ENCODE data around the gene GHRHR.

The GHRHR gene

GRCh38 chr7:30956704-30957103 lies 7.0 kb upstream of the GHRHR start:
- H3K4me2 ChIP-seq, result no peak overlapping the region
- H3K4me3 ChIP-seq (IDR thresholded peaks at IDR 0.05; ENCODE audit: insufficient read depth, low read depth, low read length), result no peak overlapping the region
- no peaks in the 10 kb centered on the region for H3K79me2 ChIP-seq (ENCODE audit: insufficient read depth, low read depth)
- H2AFZ ChIP-seq (ENCODE audit: low read depth), result no peak overlapping the region
- H3K27ac ChIP-seq, result no peak overlapping the region
- H3K36me3 ChIP-seq (ENCODE audit: insufficient read depth), result no peaks in the 10 kb centered on the region
- H3K9ac ChIP-seq, result no peak overlapping the region
- no peaks in the 10 kb centered on the region for H3K4me1 ChIP-seq (ENCODE audit: low read depth, poor library complexity, severe bottlenecking)
- no peaks in the 10 kb centered on the region for H3K27me3 ChIP-seq (ENCODE audit: insufficient read depth, low read depth)
- no peak for TF ChIP-seq CTCF (conservative IDR thresholded peaks at IDR 0.05; ENCODE audit: low read depth, low read length)
- no peaks in the 10 kb centered on the region for H4K20me1 ChIP-seq (ENCODE audit: insufficient read depth)

GRCh38 chr7:30965372-30965771 lies 1.6 kb downstream of the GHRHR start:
- Histone ChIP-seq H3K36me3 (ENCODE audit: insufficient read depth) (no peaks in the 10 kb centered on the region), H3K4me1 (ENCODE audit: low read depth, poor library complexity, severe bottlenecking) (no peaks in the 10 kb centered on the region)

GRCh38 chr7:30965883-30966282 lies 2.1 kb downstream of the GHRHR start:
- Histone ChIP-seq H3K27ac (no peak overlapping the region), H3K36me3 (ENCODE audit: insufficient read depth) (no peaks in the 10 kb centered on the region), H3K9ac (no peak overlapping the region), H4K20me1 (ENCODE audit: insufficient read depth) (no peaks in the 10 kb centered on the region), H3K4me2 (no peak overlapping the region), H3K79me2 (ENCODE audit: insufficient read depth, low read depth) (no peaks in the 10 kb centered on the region), H3K4me3 (IDR thresholded peaks at IDR 0.05; ENCODE audit: insufficient read depth, low read depth, low read length) (no peak overlapping the region), H3K27me3 (ENCODE audit: insufficient read depth, low read depth) (no peaks in the 10 kb centered on the region), H2AFZ (ENCODE audit: low read depth) (no peak overlapping the region), H3K4me1 (ENCODE audit: low read depth, poor library complexity, severe bottlenecking) (no peaks in the 10 kb centered on the region)
- no peak for TF ChIP-seq CTCF (conservative IDR thresholded peaks at IDR 0.05; ENCODE audit: low read depth, low read length)

More at GRCh38 chr7:30965372-30965771, 1.6 kb downstream of the GHRHR start:
- Histone ChIP-seq H4K20me1 (ENCODE audit: insufficient read depth) (no peaks in the 10 kb centered on the region), H3K4me2 (no peak overlapping the region), H2AFZ (ENCODE audit: low read depth) (no peak overlapping the region), H3K4me3 (IDR thresholded peaks at IDR 0.05; ENCODE audit: insufficient read depth, low read depth, low read length) (no peak overlapping the region), H3K79me2 (ENCODE audit: insufficient read depth, low read depth) (no peaks in the 10 kb centered on the region), H3K27me3 (ENCODE audit: insufficient read depth, low read depth) (no peaks in the 10 kb centered on the region), H3K27ac (no peak overlapping the region), H3K9ac (no peak overlapping the region)
- TF ChIP-seq CTCF (conservative IDR thresholded peaks at IDR 0.05; ENCODE audit: low read depth, low read length), result no peak

GRCh38 chr7:30968294-30968693 lies 4.5 kb downstream of the GHRHR start:
- Histone ChIP-seq H3K27me3 (ENCODE audit: insufficient read depth, low read depth) (no peaks in the 10 kb centered on the region), H4K20me1 (ENCODE audit: insufficient read depth) (no peaks in the 10 kb centered on the region), H3K36me3 (ENCODE audit: insufficient read depth) (no peaks in the 10 kb centered on the region), H3K9ac (no peak overlapping the region), H3K4me2 (no peak overlapping the region), H3K4me1 (ENCODE audit: low read depth, poor library complexity, severe bottlenecking) (no peaks in the 10 kb centered on the region), H3K27ac (no peak overlapping the region), H3K79me2 (ENCODE audit: insufficient read depth, low read depth) (no peaks in the 10 kb centered on the region), H2AFZ (ENCODE audit: low read depth) (no peak overlapping the region), H3K4me3 (IDR thresholded peaks at IDR 0.05; ENCODE audit: insufficient read depth, low read depth, low read length) (no peak overlapping the region)
- TF ChIP-seq CTCF (conservative IDR thresholded peaks at IDR 0.05; ENCODE audit: low read depth, low read length), result no peak

Measured in KMS-11 (cell line).